Caco-2 (cell line): ENCODE results near the gene HEATR5A. TPM values are rescaled to one million over a fixed set of nuclear protein-coding genes. Genes with fewer than 3 reads are reported as not detected.
"Not testable (repeated sequence)": the region's sequence is repeated elsewhere in the genome, so short reads cannot be mapped to it uniquely, and the experiment has no call there.

Experiments used
- BruUV-seq: library from RNA; stranded (reverse); fragments of 400-500 nt; replicated peaks from 2 replicates; lab custom pipeline; 2021; lab: Mats Ljungman, UMichigan
- CTCF ChIA-PET: fragments of 300-600 bp; sonication (Branson Sonifier 250); formaldehyde crosslinking; loops from one replicate; lab custom pipeline; 2022; ENCODE audit warnings: antibody characterized with exemption; lab: Charles Lee
- POLR2A ChIA-PET: fragments of 300-600 bp; sonication (Branson Sonifier 250); formaldehyde crosslinking; loops from one replicate; lab custom pipeline; 2022; ENCODE audit warnings: antibody characterized with exemption; lab: Charles Lee
- DNase-seq, 2 experiments: peaks; one replicate each; pipeline versions ENCODE4 v3.0.0 to v3.0.0-alpha.2; 2020 to 2022
- H3K27me3 ChIP-seq: replicated peaks from 2 replicates; pipeline ENCODE4 v1.6.0; 2011; ENCODE audit warnings: low read length; ENCODE audit not compliant: control insufficient read depth, insufficient read depth
- H3K36me3 ChIP-seq: 2 replicates; pipeline ENCODE4 v1.5.1; 2011; ENCODE audit warnings: low read length; ENCODE audit not compliant: control insufficient read depth, insufficient read depth
- H3K4me1 ChIP-seq: fragments of 250-450 bp; sonication (Bioruptor Pico); 2 replicates; pipeline ENCODE4 v1.5.1; 2020; ENCODE audit warnings: mild to moderate bottlenecking
- H3K4me3 ChIP-seq: 2 replicates; pipeline ENCODE4 v1.5.1; 2011; ENCODE audit warnings: low read depth, mild to moderate bottlenecking, control low read depth, low read length
- H3K9me3 ChIP-seq: fragments of 250-450 bp; sonication (Bioruptor Pico); 2 replicates; pipeline ENCODE4 v1.5.1; 2020; ENCODE audit warnings: mild to moderate bottlenecking, moderate library complexity
- H3K27ac Mint-ChIP-seq: one replicate; pipeline ENCODE4 v1.8.0; 2022; ENCODE audit warnings: mixed read lengths; ENCODE audit not compliant: unreplicated experiment
- H3K27me3 Mint-ChIP-seq: one replicate; pipeline ENCODE4 v1.8.0; 2022; ENCODE audit warnings: mixed read lengths; ENCODE audit not compliant: insufficient read depth, unreplicated experiment
- H3K36me3 Mint-ChIP-seq: one replicate; pipeline ENCODE4 v1.8.0; 2022; ENCODE audit warnings: mild to moderate bottlenecking, mixed read lengths; ENCODE audit not compliant: insufficient read depth, unreplicated experiment
- H3K4me1 Mint-ChIP-seq: one replicate; pipeline ENCODE4 v1.8.0; 2022; ENCODE audit warnings: low read depth, mixed read lengths; ENCODE audit not compliant: unreplicated experiment
- H3K4me3 Mint-ChIP-seq: one replicate; pipeline ENCODE4 v1.8.0; 2022; ENCODE audit warnings: mild to moderate bottlenecking, moderate library complexity, mixed read lengths; ENCODE audit not compliant: unreplicated experiment
- H3K9me3 Mint-ChIP-seq: one replicate; pipeline ENCODE4 v1.8.0; 2022; ENCODE audit warnings: mixed read lengths; ENCODE audit not compliant: unreplicated experiment
- intact Hi-C: fragments of 100-400 bp; cut with micrococcal nuclease; formaldehyde crosslinking; loops from one replicate; pipeline ENCODE4 v1.10.0; 2022; ENCODE audit not compliant: unreplicated experiment
- total RNA-seq: library from RNA; stranded (reverse); gene quantifications from 2 replicates; pipeline ENCODE4 v1.2.3, GENCODE V29; 2022
- TF ChIP-seq, protein P1 (sequence below), 2 experiments: fragments of 200-600 bp in 1 of 2; IDR thresholded peaks; 1 replicate in 1 of 2; 2 replicates in 1 of 2; pipeline versions ENCODE4 v1.5.1 to v1.8.0; 2011 to 2022; ENCODE audit warnings: antibody characterized with exemption in 1 of 2, control low read depth in 1 of 2, inconsistent platforms in 1 of 2, low read depth in 1 of 2, low read length in 1 of 2, mild to moderate bottlenecking in 1 of 2, moderate library complexity in 1 of 2; ENCODE audit not compliant: insufficient read depth in 1 of 2, severe bottlenecking in 1 of 2, unreplicated experiment in 1 of 2

Gene HEATR5A
- total RNA-seq, 1 experiment from 2014 or later = 55.6 TPM

DNA sequence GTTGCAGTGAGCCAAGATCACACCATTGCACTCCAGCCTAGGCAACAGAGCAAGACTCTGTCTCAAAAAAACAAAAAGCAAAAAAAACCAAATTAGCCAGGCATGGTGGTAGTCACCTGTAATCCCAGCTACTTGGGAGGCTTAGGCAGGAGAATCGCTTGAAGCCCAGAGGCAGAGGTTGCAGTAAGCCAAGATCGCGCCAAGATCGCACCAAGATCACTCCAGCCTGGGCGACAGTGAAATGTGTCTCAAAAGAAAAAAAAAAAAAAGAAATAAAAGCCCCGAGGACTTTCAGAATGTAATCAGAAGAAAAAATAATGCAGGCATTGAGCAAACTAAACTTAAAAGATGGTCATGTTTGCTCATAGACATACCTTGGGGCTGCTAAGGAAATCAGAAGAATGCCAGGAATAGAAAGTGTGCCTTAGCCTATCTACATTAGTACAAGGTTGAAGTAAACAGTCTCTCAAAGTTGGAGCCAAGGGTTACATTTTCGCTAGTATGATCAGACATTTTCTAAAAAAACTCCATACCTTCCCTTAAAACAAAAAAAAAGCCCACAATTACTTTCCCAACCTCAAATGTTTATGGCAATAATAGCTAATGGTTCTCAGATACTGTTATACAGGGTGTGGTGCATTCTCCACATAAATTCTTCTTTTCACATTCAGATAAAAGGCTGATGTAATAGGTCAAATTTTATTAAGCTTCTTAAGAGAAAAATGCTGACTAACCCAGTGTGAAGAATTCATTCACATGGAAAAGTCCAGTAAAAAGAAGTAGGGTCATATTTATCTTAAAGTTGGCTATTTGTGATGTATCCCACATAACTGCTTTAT, 21.1 kb upstream of the HEATR5A start:
- TF ChIP-seq, protein P1, sequence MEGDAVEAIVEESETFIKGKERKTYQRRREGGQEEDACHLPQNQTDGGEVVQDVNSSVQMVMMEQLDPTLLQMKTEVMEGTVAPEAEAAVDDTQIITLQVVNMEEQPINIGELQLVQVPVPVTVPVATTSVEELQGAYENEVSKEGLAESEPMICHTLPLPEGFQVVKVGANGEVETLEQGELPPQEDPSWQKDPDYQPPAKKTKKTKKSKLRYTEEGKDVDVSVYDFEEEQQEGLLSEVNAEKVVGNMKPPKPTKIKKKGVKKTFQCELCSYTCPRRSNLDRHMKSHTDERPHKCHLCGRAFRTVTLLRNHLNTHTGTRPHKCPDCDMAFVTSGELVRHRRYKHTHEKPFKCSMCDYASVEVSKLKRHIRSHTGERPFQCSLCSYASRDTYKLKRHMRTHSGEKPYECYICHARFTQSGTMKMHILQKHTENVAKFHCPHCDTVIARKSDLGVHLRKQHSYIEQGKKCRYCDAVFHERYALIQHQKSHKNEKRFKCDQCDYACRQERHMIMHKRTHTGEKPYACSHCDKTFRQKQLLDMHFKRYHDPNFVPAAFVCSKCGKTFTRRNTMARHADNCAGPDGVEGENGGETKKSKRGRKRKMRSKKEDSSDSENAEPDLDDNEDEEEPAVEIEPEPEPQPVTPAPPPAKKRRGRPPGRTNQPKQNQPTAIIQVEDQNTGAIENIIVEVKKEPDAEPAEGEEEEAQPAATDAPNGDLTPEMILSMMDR (IDR thresholded peaks at IDR 0.05; ENCODE audit: insufficient read depth in 1 of 2, low read depth in 1 of 2, low read length in 1 of 2, severe bottlenecking in 1 of 2, unreplicated experiment in 1 of 2) = no peak
- intact Hi-C loops = loop anchor here (1.0 kb wide), 1 partner anchor 21 kb away; the partner anchor contains the start of gene HEATR5A
- ChIA-PET POLR2A (interaction anchor here (1.2 kb wide), 1 partner anchor 21 kb away, joined by 13 read pairs; the partner anchor contains the start of gene HEATR5A), CTCF (interaction anchor here (1.6 kb wide), 1 partner anchor 21 kb away, joined by 11 read pairs; the partner anchor contains the start of gene HEATR5A)
- H3K9me3 ChIP-seq = peaks cover 3% of the 10 kb centered on the region; the same call in 1 of the 2 replicates
- Mint-ChIP-seq H3K36me3 (no peaks in the 10 kb centered on the region), H3K9me3 (peaks cover 2% of the 10 kb centered on the region), H3K4me1 (no peaks in the 10 kb centered on the region), H3K27me3 (no peaks in the 10 kb centered on the region), H3K4me3 (peak overlapping the region; percentile 40), H3K27ac (peak overlapping the region; percentile 85)
- DNase-seq = peak in 1 of 2 experiments; percentile 41
- H3K27me3 ChIP-seq = no peaks in the 10 kb centered on the region
- H3K4me1 ChIP-seq = peaks cover 22% of the 10 kb centered on the region
- BruUV-seq = no TSS peak
- H3K36me3 ChIP-seq = no peaks in the 10 kb centered on the region
- no peak overlapping the region for H3K4me3 ChIP-seq

DNA sequence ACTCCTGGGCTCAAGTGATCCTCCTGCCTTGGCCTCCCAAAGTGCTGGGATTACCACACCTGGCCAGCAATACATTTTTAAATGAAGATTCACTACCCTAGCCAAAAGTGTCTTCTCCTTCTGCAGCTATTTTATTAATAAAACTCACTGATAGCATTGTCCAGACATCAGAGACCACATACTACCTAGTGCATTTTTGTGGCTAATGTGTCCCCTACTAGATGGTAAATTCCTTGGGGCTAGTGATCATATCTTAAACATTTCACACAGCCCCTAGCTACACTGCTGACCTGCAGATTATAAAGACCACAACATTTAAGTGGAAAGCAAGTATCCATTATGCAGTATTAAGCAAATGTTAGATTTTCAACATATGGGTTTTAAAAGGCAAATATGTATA, 19.9 kb upstream of the HEATR5A start:
- no peaks in the 10 kb centered on the region for H3K27me3 Mint-ChIP-seq
- POLR2A ChIA-PET = interaction anchor here (1.3 kb wide), 1 partner anchor 20 kb away, joined by 5 read pairs; the partner anchor contains the start of gene HEATR5A
- no peak for DNase-seq
- H3K4me3 ChIP-seq = no peak overlapping the region
- CTCF ChIA-PET = no interaction called here
- H3K36me3 Mint-ChIP-seq = no peaks in the 10 kb centered on the region
- H3K36me3 ChIP-seq = no peaks in the 10 kb centered on the region
- BruUV-seq = no TSS peak
- H3K4me1 Mint-ChIP-seq = no peaks in the 10 kb centered on the region
- peak overlapping the region; percentile 85 for H3K27ac Mint-ChIP-seq
- H3K4me1 ChIP-seq = peaks cover 22% of the 10 kb centered on the region
- H3K9me3 ChIP-seq = peaks cover 3% of the 10 kb centered on the region; the same call in 1 of the 2 replicates
- H3K27me3 ChIP-seq = no peaks in the 10 kb centered on the region
- TF ChIP-seq, protein P1 (IDR thresholded peaks at IDR 0.05; ENCODE audit: insufficient read depth in 1 of 2, low read depth in 1 of 2, low read length in 1 of 2, severe bottlenecking in 1 of 2, unreplicated experiment in 1 of 2) = no peak
- intact Hi-C loops = no loop called here
- H3K9me3 Mint-ChIP-seq = peaks cover 14% of the 10 kb centered on the region
- no peak overlapping the region for H3K4me3 Mint-ChIP-seq

DNA sequence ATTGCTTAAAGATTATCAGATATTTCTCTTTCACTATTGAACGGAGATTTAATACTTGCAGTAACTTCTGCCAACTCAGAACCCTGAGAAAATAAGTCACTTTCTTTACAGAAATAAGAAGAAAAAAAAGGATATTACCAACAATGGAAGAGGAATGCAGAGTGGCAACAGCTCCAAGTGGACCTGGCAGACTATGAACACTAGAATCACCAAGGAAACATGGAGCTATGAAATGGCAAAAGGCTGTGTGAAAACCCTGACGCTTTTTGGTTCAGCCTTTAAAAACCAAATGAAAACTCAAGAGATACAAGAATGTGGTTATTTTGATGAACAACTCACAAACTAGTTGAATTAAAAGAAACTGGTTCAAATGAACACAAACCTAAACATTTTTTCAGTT, 19.2 kb upstream of the HEATR5A start:
- intact Hi-C loops = no loop called here
- no TSS peak for BruUV-seq
- H3K27me3 Mint-ChIP-seq = no peaks in the 10 kb centered on the region
- ChIA-PET POLR2A (interaction anchor here (1.3 kb wide), 1 partner anchor 19 kb away, joined by 5 read pairs; the partner anchor contains the start of gene HEATR5A), CTCF (no interaction called here)
- H3K36me3 Mint-ChIP-seq = no peaks in the 10 kb centered on the region
- no peaks in the 10 kb centered on the region for H3K36me3 ChIP-seq
- no peaks in the 10 kb centered on the region for H3K27me3 ChIP-seq
- peaks cover 3% of the 10 kb centered on the region; the same call in 1 of the 2 replicates for H3K9me3 ChIP-seq
- DNase-seq = no peak
- no peak overlapping the region for H3K4me3 Mint-ChIP-seq
- H3K4me3 ChIP-seq = no peak overlapping the region
- peaks cover 15% of the 10 kb centered on the region for H3K9me3 Mint-ChIP-seq
- no peak overlapping the region for H3K27ac Mint-ChIP-seq
- H3K4me1 ChIP-seq = peaks cover 22% of the 10 kb centered on the region
- H3K4me1 Mint-ChIP-seq = no peaks in the 10 kb centered on the region
- TF ChIP-seq, protein P1 (IDR thresholded peaks at IDR 0.05; ENCODE audit: insufficient read depth in 1 of 2, low read depth in 1 of 2, low read length in 1 of 2, severe bottlenecking in 1 of 2, unreplicated experiment in 1 of 2) = no peak

DNA sequence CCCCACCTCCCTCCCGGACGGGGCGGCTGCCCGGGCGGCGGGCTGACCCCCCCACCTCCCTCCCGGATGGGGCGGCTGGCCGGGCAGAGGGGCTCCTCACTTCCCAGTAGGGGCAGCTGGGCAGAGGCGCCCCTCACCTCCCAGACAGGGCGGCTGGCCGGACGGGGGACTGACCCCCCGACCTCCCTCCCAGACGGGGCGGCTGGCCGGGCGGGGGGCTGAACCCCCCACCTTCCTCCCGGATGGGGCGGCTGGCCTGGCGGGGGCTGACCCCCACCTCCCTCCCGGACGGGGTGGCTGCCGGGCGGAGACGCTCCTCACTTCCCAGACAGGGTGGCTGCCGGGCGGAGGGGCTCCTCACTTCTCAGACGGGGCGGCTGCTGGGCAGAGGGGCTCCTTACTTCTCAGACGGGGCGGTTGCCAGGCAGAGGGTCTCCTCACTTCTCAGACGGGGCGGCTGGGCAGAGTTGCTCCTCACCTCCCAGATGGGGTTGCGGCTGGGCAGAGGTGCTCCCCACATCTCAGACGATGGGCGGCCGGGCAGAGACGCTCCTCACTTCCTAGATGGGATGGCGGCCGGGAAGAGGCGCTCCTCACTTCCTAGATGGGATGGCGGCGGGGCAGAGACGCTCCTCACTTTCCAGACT, 16.8 kb upstream of the HEATR5A start:
- CTCF ChIA-PET, intact Hi-C loops, H3K36me3 Mint-ChIP-seq: not testable (repeated sequence)

More for the DNA sequence above, 16.8 kb upstream of the HEATR5A start:
- H3K4me1 Mint-ChIP-seq, H3K36me3 ChIP-seq, POLR2A ChIA-PET, H3K27me3 ChIP-seq, DNase-seq, BruUV-seq, H3K9me3 ChIP-seq, H3K27me3 Mint-ChIP-seq, H3K4me3 ChIP-seq, H3K27ac Mint-ChIP-seq, H3K4me3 Mint-ChIP-seq: not testable (repeated sequence)
- H3K9me3 Mint-ChIP-seq = peaks cover 21% of the 10 kb centered on the region
- peaks cover 12% of the 10 kb centered on the region for H3K4me1 ChIP-seq
